A673 (cell line): ENCODE data around the gene SSBP4.
A peak's percentile ranks its signal among the peaks of the same experiment; 100 is the strongest.

Experiments
- EZH2 ChIP-seq: fragments of 200-600 bp; sonication (generic); IDR thresholded peaks from 2 replicates; pipeline ENCODE4 v1.6.1; 2017; ENCODE audit warnings: borderline replicate concordance, low read depth, mild to moderate bottlenecking, mixed read lengths, antibody characterized with exemption, low read length; ENCODE audit not compliant: poor library complexity, severe bottlenecking
- TF ChIP-seq, protein P1 (sequence below): fragments of 300-800, 200-600 bp; sonication (generic); conservative IDR thresholded peaks from 2 replicates; pipeline ENCODE4 v1.5.1; 2017; ENCODE audit warnings: low read depth, mild to moderate bottlenecking, antibody characterized with exemption, low read length, moderate library complexity, mixed read lengths

DNA sequence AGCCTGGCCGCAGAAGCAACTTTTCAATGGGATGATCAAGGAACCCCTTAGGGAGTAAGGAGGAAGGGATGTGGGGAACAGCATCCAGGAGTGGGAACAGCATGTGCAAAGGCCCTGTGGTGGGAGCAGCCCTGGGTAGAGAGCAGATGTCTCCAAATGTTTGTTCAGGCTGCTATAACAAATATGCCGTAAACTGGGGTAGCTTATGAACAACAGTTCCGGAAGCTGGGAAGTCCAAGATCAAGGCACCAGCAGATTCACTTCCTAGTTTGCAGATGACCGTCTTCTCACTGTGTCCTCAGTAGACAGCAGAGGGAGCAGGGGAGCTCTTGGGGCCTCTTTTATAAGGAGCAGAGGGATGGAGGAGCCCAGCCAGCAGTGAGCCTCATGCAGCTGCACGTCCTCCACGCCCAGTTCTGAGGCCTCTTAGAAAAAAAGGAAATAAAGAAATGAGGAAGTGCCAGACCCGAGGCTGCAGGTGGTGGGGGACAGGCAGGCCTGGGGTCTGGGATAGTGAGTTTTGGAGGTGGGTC is 17.6 kb upstream of the SSBP4 start:
- TF ChIP-seq, protein P1, sequence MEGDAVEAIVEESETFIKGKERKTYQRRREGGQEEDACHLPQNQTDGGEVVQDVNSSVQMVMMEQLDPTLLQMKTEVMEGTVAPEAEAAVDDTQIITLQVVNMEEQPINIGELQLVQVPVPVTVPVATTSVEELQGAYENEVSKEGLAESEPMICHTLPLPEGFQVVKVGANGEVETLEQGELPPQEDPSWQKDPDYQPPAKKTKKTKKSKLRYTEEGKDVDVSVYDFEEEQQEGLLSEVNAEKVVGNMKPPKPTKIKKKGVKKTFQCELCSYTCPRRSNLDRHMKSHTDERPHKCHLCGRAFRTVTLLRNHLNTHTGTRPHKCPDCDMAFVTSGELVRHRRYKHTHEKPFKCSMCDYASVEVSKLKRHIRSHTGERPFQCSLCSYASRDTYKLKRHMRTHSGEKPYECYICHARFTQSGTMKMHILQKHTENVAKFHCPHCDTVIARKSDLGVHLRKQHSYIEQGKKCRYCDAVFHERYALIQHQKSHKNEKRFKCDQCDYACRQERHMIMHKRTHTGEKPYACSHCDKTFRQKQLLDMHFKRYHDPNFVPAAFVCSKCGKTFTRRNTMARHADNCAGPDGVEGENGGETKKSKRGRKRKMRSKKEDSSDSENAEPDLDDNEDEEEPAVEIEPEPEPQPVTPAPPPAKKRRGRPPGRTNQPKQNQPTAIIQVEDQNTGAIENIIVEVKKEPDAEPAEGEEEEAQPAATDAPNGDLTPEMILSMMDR, result 0 out of 2 replicates have a peak, but pooled peaks have one; percentile 35
- TF ChIP-seq EZH2, result no peak
